Karpas-422 (cell line): ENCODE measurements around the gene E2F6. TPM values are rescaled to one million over a fixed set of nuclear protein-coding genes. Genes with fewer than 3 reads are reported as not detected.

Source experiments
- DNase-seq: peaks from one replicate; pipeline ENCODE4 v3.0.0-alpha.2; 2015
- H2AFZ ChIP-seq: fragments of 200-600 bp; sonication (generic); 2 replicates; pipeline ENCODE4 v1.6.1; 2014; ENCODE audit warnings: antibody characterized with exemption, low read length, mixed read lengths
- H3K27ac ChIP-seq: fragments of 200-600 bp; sonication (generic); 2 replicates; pipeline ENCODE4 v1.5.1; 2014; ENCODE audit warnings: mild to moderate bottlenecking, low read length, moderate library complexity
- H3K27me3 ChIP-seq: fragments of 200-600 bp; sonication (generic); 2 replicates; pipeline ENCODE4 v1.6.1; 2014; ENCODE audit warnings: low read length, mixed read lengths
- H3K36me3 ChIP-seq: fragments of 200-600 bp; sonication (generic); 2 replicates; pipeline ENCODE4 v1.6.1; 2014; ENCODE audit warnings: low read length, mixed read lengths; ENCODE audit not compliant: insufficient read depth
- H3K4me1 ChIP-seq: fragments of 200-600 bp; sonication (generic); 2 replicates; pipeline ENCODE4 v1.6.1; 2014; ENCODE audit warnings: mild to moderate bottlenecking, low read length, mixed read lengths
- H3K4me2 ChIP-seq: fragments of 200-600 bp; sonication (generic); 2 replicates; pipeline ENCODE4 v1.6.1; 2014; ENCODE audit warnings: low read length, low read depth, mild to moderate bottlenecking; ENCODE audit not compliant: poor library complexity, severe bottlenecking
- H3K4me3 ChIP-seq: fragments of 200-600 bp; sonication (generic); 2 replicates; pipeline ENCODE4 v1.5.1; 2014; ENCODE audit warnings: mild to moderate bottlenecking, antibody characterized with exemption, low read length, mixed read lengths
- H3K79me2 ChIP-seq: fragments of 200-600 bp; sonication (generic); 2 replicates; pipeline ENCODE4 v1.6.1; 2014; ENCODE audit warnings: mild to moderate bottlenecking, low read length, mixed read lengths
- H3K9ac ChIP-seq: fragments of 200-600 bp; sonication (generic); 2 replicates; pipeline ENCODE4 v1.6.0; 2014; ENCODE audit warnings: low read length
- H3K9me2 ChIP-seq: fragments of 200-600 bp; sonication (generic), shearing (Covaris generic); replicated peaks from 2 replicates; pipeline ENCODE4 v1.6.0; 2014; ENCODE audit warnings: mild to moderate bottlenecking, low read length, moderate library complexity; ENCODE audit not compliant: insufficient read depth
- H3K9me3 ChIP-seq: fragments of 300-700, 200-600 bp; sonication (generic); 2 replicates; pipeline ENCODE4 v1.6.1; 2014; ENCODE audit warnings: low read length, mixed read lengths
- H4K20me1 ChIP-seq: fragments of 200-600 bp; sonication (generic); 2 replicates; pipeline ENCODE4 v1.6.1; 2014; ENCODE audit warnings: mild to moderate bottlenecking, antibody characterized with exemption, low read length, low read depth; ENCODE audit not compliant: insufficient read depth
- total RNA-seq: library from RNA; depleted of rRNA; stranded (reverse); fragments of >200 nt; shearing (Covaris generic); gene quantifications from 2 replicates; pipeline ENCODE4 v1.2.3, GENCODE V29; 2014; ENCODE audit warnings: low replicate concordance

Gene E2F6
- total RNA-seq, 1 experiment from 2014 or later: 11.5 TPM

GRCh38 chr2:11438555-11439080 lies 27.3 kb downstream of the E2F6 start:
- Histone ChIP-seq H3K36me3 (peaks cover 16% of the 10 kb centered on the region), H3K27me3 (no peaks in the 10 kb centered on the region), H4K20me1 (no peaks in the 10 kb centered on the region), H3K27ac (no peak overlapping the region), H2AFZ (no peak overlapping the region), H3K79me2 (no peaks in the 10 kb centered on the region), H3K4me1 (no peaks in the 10 kb centered on the region), H3K4me2 (no peak overlapping the region), H3K9me3 (no peaks in the 10 kb centered on the region; the same call in 1 of the 2 replicates), H3K9me2 (no peaks in the 10 kb centered on the region), H3K9ac (no peak overlapping the region), H3K4me3 (no peak overlapping the region)
- no peak for DNase-seq

- no peaks in the 10 kb centered on the region for H4K20me1 ChIP-seq
- H3K79me2 ChIP-seq: no peaks in the 10 kb centered on the region
- no peak for DNase-seq
- H3K9me2 ChIP-seq: no peaks in the 10 kb centered on the region
- H3K9me3 ChIP-seq: no peaks in the 10 kb centered on the region; the same call in 1 of the 2 replicates
- H3K4me3 ChIP-seq: no peak overlapping the region
- H3K27ac ChIP-seq: no peak overlapping the region
- H3K4me2 ChIP-seq: no peak overlapping the region
- peaks cover 11% of the 10 kb centered on the region for H3K36me3 ChIP-seq
- H3K9ac ChIP-seq: no peak overlapping the region
- H3K4me1 ChIP-seq: no peaks in the 10 kb centered on the region
- H2AFZ ChIP-seq: no peak overlapping the region
- H3K27me3 ChIP-seq: no peaks in the 10 kb centered on the region
These were observed 28.4 kb downstream of the E2F6 start for GRCh38 chr2:11437602-11438001.

GRCh38 chr2:11435036-11435435 lies 30.9 kb downstream of the E2F6 start:
- H3K79me2 ChIP-seq: no peaks in the 10 kb centered on the region
- H2AFZ ChIP-seq: no peak overlapping the region
- no peak for DNase-seq
- no peaks in the 10 kb centered on the region for H3K27me3 ChIP-seq
- H3K27ac ChIP-seq: no peak overlapping the region
- H3K9ac ChIP-seq: no peak overlapping the region
- no peaks in the 10 kb centered on the region for H4K20me1 ChIP-seq
- H3K9me3 ChIP-seq: no peaks in the 10 kb centered on the region
- no peaks in the 10 kb centered on the region for H3K9me2 ChIP-seq
- no peak overlapping the region for H3K4me2 ChIP-seq
- H3K36me3 ChIP-seq: no peaks in the 10 kb centered on the region; the same call in 1 of the 2 replicates
- H3K4me3 ChIP-seq: no peak overlapping the region
- no peaks in the 10 kb centered on the region for H3K4me1 ChIP-seq

GRCh38 chr2:11434443-11434842 lies 31.5 kb downstream of the E2F6 start:
- no peak for DNase-seq
- Histone ChIP-seq H4K20me1 (no peaks in the 10 kb centered on the region), H3K27ac (no peak overlapping the region), H3K9ac (no peak overlapping the region), H3K4me3 (no peak overlapping the region), H2AFZ (no peak overlapping the region), H3K27me3 (no peaks in the 10 kb centered on the region), H3K9me2 (no peaks in the 10 kb centered on the region), H3K79me2 (no peaks in the 10 kb centered on the region), H3K4me2 (no peak overlapping the region), H3K4me1 (no peaks in the 10 kb centered on the region), H3K36me3 (no peaks in the 10 kb centered on the region; the same call in 1 of the 2 replicates), H3K9me3 (no peaks in the 10 kb centered on the region)

GRCh38 chr2:11433822-11434221 lies 32.1 kb downstream of the E2F6 start:
- Histone ChIP-seq H3K27ac (no peak overlapping the region), H2AFZ (no peak overlapping the region), H3K4me1 (no peaks in the 10 kb centered on the region), H3K27me3 (no peaks in the 10 kb centered on the region), H3K9ac (no peak overlapping the region), H3K9me3 (no peaks in the 10 kb centered on the region), H3K4me2 (no peak overlapping the region), H3K4me3 (no peak overlapping the region), H3K9me2 (no peaks in the 10 kb centered on the region), H3K79me2 (no peaks in the 10 kb centered on the region), H3K36me3 (no peaks in the 10 kb centered on the region; the same call in 1 of the 2 replicates), H4K20me1 (no peaks in the 10 kb centered on the region)
- DNase-seq: no peak

- Histone ChIP-seq H3K9me2 (no peaks in the 10 kb centered on the region), H3K27me3 (no peaks in the 10 kb centered on the region), H4K20me1 (no peaks in the 10 kb centered on the region), H3K9ac (no peak overlapping the region), H3K4me1 (no peaks in the 10 kb centered on the region), H3K27ac (no peak overlapping the region), H3K36me3 (no peaks in the 10 kb centered on the region; the same call in 1 of the 2 replicates), H3K4me3 (no peak overlapping the region), H3K9me3 (no peaks in the 10 kb centered on the region), H3K79me2 (no peaks in the 10 kb centered on the region), H3K4me2 (no peak overlapping the region), H2AFZ (no peak overlapping the region)
- DNase-seq: no peak
These were observed 35.2 kb downstream of the E2F6 start for GRCh38 chr2:11430729-11431128.

- Histone ChIP-seq H3K4me1 (no peaks in the 10 kb centered on the region), H3K9ac (no peak overlapping the region), H3K27ac (no peak overlapping the region), H2AFZ (no peak overlapping the region), H3K9me3 (no peaks in the 10 kb centered on the region), H3K27me3 (no peaks in the 10 kb centered on the region), H3K79me2 (no peaks in the 10 kb centered on the region), H3K4me2 (no peak overlapping the region), H3K36me3 (no peaks in the 10 kb centered on the region), H3K4me3 (no peak overlapping the region), H4K20me1 (no peaks in the 10 kb centered on the region), H3K9me2 (no peaks in the 10 kb centered on the region)
- no peak for DNase-seq
These were observed 38.7 kb downstream of the E2F6 start for GRCh38 chr2:11427224-11427623.

- Histone ChIP-seq H3K4me1 (no peaks in the 10 kb centered on the region), H2AFZ (no peak overlapping the region), H3K79me2 (no peaks in the 10 kb centered on the region), H3K36me3 (no peaks in the 10 kb centered on the region), H3K9ac (no peak overlapping the region), H3K9me2 (no peaks in the 10 kb centered on the region), H3K4me3 (no peak overlapping the region), H3K4me2 (no peak overlapping the region), H3K27ac (no peak overlapping the region), H3K9me3 (peaks cover 5% of the 10 kb centered on the region; the same call in 1 of the 2 replicates), H3K27me3 (no peaks in the 10 kb centered on the region), H4K20me1 (no peaks in the 10 kb centered on the region)
- no peak for DNase-seq
These were observed 43.0 kb downstream of the E2F6 start for GRCh38 chr2:11422901-11423435.
